Measurements from ENCODE around the gene GATAD2B. TPM values are rescaled to one million over a fixed set of nuclear protein-coding genes. Genes with fewer than 3 reads are reported as not detected.

The GATAD2B gene
- polyA plus RNA-seq, 1 experiment, result 4.8 TPM

GRCh38 chr1:153777648-153778047, 145.1 kb downstream of the GATAD2B start:
- no peak for TF ChIP-seq CTCF (IDR thresholded peaks at IDR 0.05; ENCODE audit: low read depth, low read length)
- H3K9me3 ChIP-seq (ENCODE audit: control insufficient read depth, insufficient read depth, low read length), result no peaks in the 10 kb centered on the region; the same call in 1 of the 2 replicates
- no peak for DNase-seq (ENCODE audit: low read depth, low spot score)
- POLR2A ChIA-PET, result no interaction called here
- H3K27me3 ChIP-seq (ENCODE audit: control insufficient read depth, insufficient read depth, low read length), result no peaks in the 10 kb centered on the region
- no peak overlapping the region for H3K27ac ChIP-seq (ENCODE audit: low read depth, low read length)
- CTCF ChIA-PET, result no interaction called here
- H3K4me3 ChIP-seq (ENCODE audit: low read depth, low read length), result no peak overlapping the region

- POLR2A ChIA-PET, result no interaction called here
- Histone ChIP-seq H3K27me3 (ENCODE audit: control insufficient read depth, insufficient read depth, low read length) (no peaks in the 10 kb centered on the region), H3K9me3 (ENCODE audit: control insufficient read depth, insufficient read depth, low read length) (no peaks in the 10 kb centered on the region; the same call in 1 of the 2 replicates), H3K4me3 (ENCODE audit: low read depth, low read length) (no peak overlapping the region), H3K27ac (ENCODE audit: low read depth, low read length) (no peak overlapping the region)
- no peak for TF ChIP-seq CTCF (IDR thresholded peaks at IDR 0.05; ENCODE audit: low read depth, low read length)
- CTCF ChIA-PET, result interaction anchor here (0.6 kb wide), 1 partner anchor 170 kb away, joined by 4 read pairs; the partner anchor contains the start of gene DENND4B
- DNase-seq (ENCODE audit: low read depth, low spot score), result no peak
Measured at GRCh38 chr1:153776845-153777370, 145.9 kb downstream of the GATAD2B start.

GRCh38 chr1:153776352-153776751, 146.4 kb downstream of the GATAD2B start:
- no peak for DNase-seq (ENCODE audit: low read depth, low spot score)
- no peaks in the 10 kb centered on the region; the same call in 1 of the 2 replicates for H3K9me3 ChIP-seq (ENCODE audit: control insufficient read depth, insufficient read depth, low read length)
- H3K4me3 ChIP-seq (ENCODE audit: low read depth, low read length), result peak overlapping the region; percentile 73
- H3K27me3 ChIP-seq (ENCODE audit: control insufficient read depth, insufficient read depth, low read length), result no peaks in the 10 kb centered on the region
- ChIA-PET POLR2A (interaction anchor here (1.3 kb wide), 1 partner anchor 13 kb away, joined by 4 read pairs; no protein-coding TSS in a partner anchor), CTCF (interaction anchor here (0.6 to 4.2 kb wide), 2 partner anchors 170 to 210 kb away, joined by 4 to 16 read pairs; partner anchors contain the start of genes DENND4B and RAB13)
- no peak for TF ChIP-seq CTCF (IDR thresholded peaks at IDR 0.05; ENCODE audit: low read depth, low read length)
- H3K27ac ChIP-seq (ENCODE audit: low read depth, low read length), result no peak overlapping the region

- ChIA-PET CTCF (interaction anchor here (1.0 to 4.2 kb wide), 2 partner anchors 211 to 265 kb away, joined by 3 to 16 read pairs; partner anchors contain the start of gene RAB13), POLR2A (interaction anchor here (1.0 to 1.4 kb wide), 4 partner anchors 8 to 364 kb away, joined by 3 to 7 read pairs (median 6); partner anchors contain the start of gene RPS27)
- H3K9me3 ChIP-seq (ENCODE audit: control insufficient read depth, insufficient read depth, low read length), result no peaks in the 10 kb centered on the region; the same call in 1 of the 2 replicates
- DNase-seq (ENCODE audit: low read depth, low spot score), result no peak
- no peak overlapping the region for H3K27ac ChIP-seq (ENCODE audit: low read depth, low read length)
- no peaks in the 10 kb centered on the region for H3K27me3 ChIP-seq (ENCODE audit: control insufficient read depth, insufficient read depth, low read length)
- peak overlapping the region; percentile 73 for H3K4me3 ChIP-seq (ENCODE audit: low read depth, low read length)
- no peak for TF ChIP-seq CTCF (IDR thresholded peaks at IDR 0.05; ENCODE audit: low read depth, low read length)
Measured at GRCh38 chr1:153775458-153776327, 147.1 kb downstream of the GATAD2B start.

Data from AG04450 (cell line).